ENCODE data around the gene IGF2. TPM values are rescaled to one million over a fixed set of nuclear protein-coding genes. Genes with fewer than 3 reads are reported as not detected.
A peak's percentile ranks its signal among the peaks of the same experiment; 100 is the strongest.

Gene IGF2
- total and polyA plus RNA-seq, 3 donors from 2014 or later = 52.3 to 104 (median 69.8) TPM

GRCh38 chr11:2136952-2137201 is 2.3 kb downstream of the IGF2 start:
- no peaks in the 10 kb centered on the region for H3K27me3 ChIP-seq
- WGBS, 2 donors = 20 to 27% methylated on average over 8 of the region's 8 CpGs
- no peaks in the 10 kb centered on the region for H3K9me3 ChIP-seq
- H3K27ac ChIP-seq = no peak overlapping the region
- TF ChIP-seq, protein P1, sequence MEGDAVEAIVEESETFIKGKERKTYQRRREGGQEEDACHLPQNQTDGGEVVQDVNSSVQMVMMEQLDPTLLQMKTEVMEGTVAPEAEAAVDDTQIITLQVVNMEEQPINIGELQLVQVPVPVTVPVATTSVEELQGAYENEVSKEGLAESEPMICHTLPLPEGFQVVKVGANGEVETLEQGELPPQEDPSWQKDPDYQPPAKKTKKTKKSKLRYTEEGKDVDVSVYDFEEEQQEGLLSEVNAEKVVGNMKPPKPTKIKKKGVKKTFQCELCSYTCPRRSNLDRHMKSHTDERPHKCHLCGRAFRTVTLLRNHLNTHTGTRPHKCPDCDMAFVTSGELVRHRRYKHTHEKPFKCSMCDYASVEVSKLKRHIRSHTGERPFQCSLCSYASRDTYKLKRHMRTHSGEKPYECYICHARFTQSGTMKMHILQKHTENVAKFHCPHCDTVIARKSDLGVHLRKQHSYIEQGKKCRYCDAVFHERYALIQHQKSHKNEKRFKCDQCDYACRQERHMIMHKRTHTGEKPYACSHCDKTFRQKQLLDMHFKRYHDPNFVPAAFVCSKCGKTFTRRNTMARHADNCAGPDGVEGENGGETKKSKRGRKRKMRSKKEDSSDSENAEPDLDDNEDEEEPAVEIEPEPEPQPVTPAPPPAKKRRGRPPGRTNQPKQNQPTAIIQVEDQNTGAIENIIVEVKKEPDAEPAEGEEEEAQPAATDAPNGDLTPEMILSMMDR (IDR thresholded peaks at IDR 0.05) = no peak
- no peak for TF ChIP-seq POLR2A (IDR thresholded peaks at IDR 0.05)
- H3K4me1 ChIP-seq = peaks cover 6% of the 10 kb centered on the region
- intact Hi-C loops (cut with DNase I; ENCODE audit: low total_unique reads) = no loop called here
- peak overlapping the region in 1 of 2 donors; percentile 57 for H3K4me3 ChIP-seq
- H3K36me3 ChIP-seq (ENCODE audit: low read depth, missing control alignments) = no peaks in the 10 kb centered on the region
- no peak for DNase-seq

GRCh38 chr11:2136209-2136951 is 2.8 kb downstream of the IGF2 start:
- Histone ChIP-seq H3K36me3 (ENCODE audit: low read depth, missing control alignments) (no peaks in the 10 kb centered on the region), H3K4me3 (peak overlapping the region in 1 of 2 donors; percentile 57), H3K27ac (no peak overlapping the region), H3K9me3 (no peaks in the 10 kb centered on the region), H3K4me1 (peaks cover 6% of the 10 kb centered on the region), H3K27me3 (no peaks in the 10 kb centered on the region)
- 46 to 56% methylated on average over 18 to 24 of the region's 24 CpGs for WGBS, 2 donors
- TF ChIP-seq, protein P1 (IDR thresholded peaks at IDR 0.05) = no peak
- TF ChIP-seq POLR2A (IDR thresholded peaks at IDR 0.05) = no peak
- DNase-seq = no peak
- intact Hi-C loops (cut with DNase I; ENCODE audit: low total_unique reads) = no loop called here

GRCh38 chr11:2135648-2136201 is 3.5 kb downstream of the IGF2 start:
- Histone ChIP-seq H3K27ac (no peak overlapping the region), H3K36me3 (ENCODE audit: low read depth, missing control alignments) (no peaks in the 10 kb centered on the region), H3K9me3 (no peaks in the 10 kb centered on the region), H3K4me1 (peaks cover 6% of the 10 kb centered on the region), H3K4me3 (no peak overlapping the region), H3K27me3 (no peaks in the 10 kb centered on the region)
- intact Hi-C loops (cut with DNase I; ENCODE audit: low total_unique reads) = no loop called here
- WGBS, 2 donors = 79 to 89% methylated on average over 5 to 14 of the region's 14 CpGs
- TF ChIP-seq, protein P1 (IDR thresholded peaks at IDR 0.05) = no peak
- no peak for TF ChIP-seq POLR2A (IDR thresholded peaks at IDR 0.05)
- no peak for DNase-seq

- H3K27me3 ChIP-seq = no peaks in the 10 kb centered on the region
- 85 to 86% methylated on average over 22 to 26 of the region's 26 CpGs for WGBS, 2 donors
- no peak overlapping the region for H3K27ac ChIP-seq
- H3K4me3 ChIP-seq = no peak overlapping the region
- DNase-seq = no peak
- peaks cover 6% of the 10 kb centered on the region for H3K4me1 ChIP-seq
- H3K9me3 ChIP-seq = no peaks in the 10 kb centered on the region
- intact Hi-C loops (cut with DNase I; ENCODE audit: low total_unique reads) = no loop called here
- H3K36me3 ChIP-seq (ENCODE audit: low read depth, missing control alignments) = no peaks in the 10 kb centered on the region
- no peak for TF ChIP-seq POLR2A (IDR thresholded peaks at IDR 0.05)
- TF ChIP-seq, protein P1 (IDR thresholded peaks at IDR 0.05) = no peak
Observed at GRCh38 chr11:2135018-2135569, 4.1 kb downstream of the IGF2 start.

All from testis (tissue), 3 donors.